Psoas muscle (tissue), 8 donors: ENCODE measurements around the gene USP14. TPM values are rescaled to one million over a fixed set of nuclear protein-coding genes. Genes with fewer than 3 reads are reported as not detected.

Experiments used
- ATAC-seq, 4 donors: fragments of 200-7000 bp; cut with Tn5 transposase; one replicate each; pipeline ENCODE4 v1.9.1; 2020; ENCODE audit warnings: moderate library complexity in 3 of 4, mild to moderate bottlenecking in 2 of 4
- DNase-seq, 2 donors: peaks; one replicate each; pipeline ENCODE4 v3.0.0-alpha.2; 2020
- H3K27ac ChIP-seq: fragments of 200-600 bp; one replicate; pipeline ENCODE4 v1.8.0; 2022
- H3K27me3 ChIP-seq, 3 donors: fragments of 200-600 bp in 1 of 3; one replicate each; pipeline versions ENCODE4 v1.6.1 to v1.8.0; 2013 to 2022; ENCODE audit warnings: low read length in 2 of 3, mild to moderate bottlenecking in 2 of 3, moderate library complexity in 1 of 3; ENCODE audit not compliant: insufficient read depth in 3 of 3
- H3K36me3 ChIP-seq, 2 donors: fragments of 200-600 bp in 1 of 2; one replicate each; pipeline versions ENCODE4 v1.6.1 to v1.8.0; 2013 to 2022; ENCODE audit warnings: low read depth in 1 of 2, mild to moderate bottlenecking in 1 of 2, moderate library complexity in 1 of 2; ENCODE audit not compliant: insufficient read depth in 1 of 2
- H3K4me1 ChIP-seq: fragments of 200-600 bp; one replicate; pipeline ENCODE4 v1.8.0; 2022
- H3K4me3 ChIP-seq: fragments of 200-600 bp; one replicate; pipeline ENCODE4 v1.8.0; 2022; ENCODE audit warnings: mild to moderate bottlenecking
- H3K9me3 ChIP-seq: fragments of 200-600 bp; one replicate; pipeline ENCODE4 v1.8.0; 2022
- WGBS, 3 donors: extraction: QIAGEN DNeasy Blood & Tissue Kit; methylation state at CpG; one replicate each; pipeline versions ENCODE4 v1.1.6 to v1.1.7; 2013; 5-methylcytosine and 5-hydroxymethylcytosine counted together
- intact Hi-C, 2 donors: fragments of 100-400 bp; cut with DNase I; formaldehyde crosslinking; loops; one replicate each; pipeline versions ENCODE4 v1.11.0 to v1.14.2; 2022
- polyA plus RNA-seq, 3 donors: library from polyadenylated mRNA; stranded (reverse); fragments of 200-250 nt; gene quantifications; one replicate each; pipeline ENCODE4 v1.2.3, GENCODE V29; 2013
- total RNA-seq, 4 donors: library from RNA; stranded (reverse); fragmentation: NEBNext Ultra II Directional in 2 of 4; extraction: Animal tissue kit (Norgen Biotek cat#: 25700) in 2 of 4; gene quantifications; one replicate each; pipeline versions ENCODE4 v1.2.1 to v1.2.4, GENCODE V29; 2021 to 2023
- TF ChIP-seq, protein P1 (sequence below): fragments of 200-600 bp; IDR thresholded peaks from one replicate; pipeline ENCODE4 v1.8.0; 2022; ENCODE audit warnings: antibody characterized with exemption
- donor health status: healthy with polysubstance abuse.
- donor health status: DM: no; HTN: no; CAD: no; lungs with moderate emphysema.
- donor health status: Bipolar disorder and iron deficiency.
- donor health status: healthy.
- donor health status: DM: yes; HTN: yes; CAD: no.
- donor health status: DM: no; HTN: no; CAD: no.
- donor health status: DM: no; HTN: no; CAD: no.
- donor health status: DM: yes; HTN: yes; CAD: no.

USP14 gene
- total and polyA plus RNA-seq, 7 donors = 40.7 to 166 (median 73.5) TPM

DNA sequence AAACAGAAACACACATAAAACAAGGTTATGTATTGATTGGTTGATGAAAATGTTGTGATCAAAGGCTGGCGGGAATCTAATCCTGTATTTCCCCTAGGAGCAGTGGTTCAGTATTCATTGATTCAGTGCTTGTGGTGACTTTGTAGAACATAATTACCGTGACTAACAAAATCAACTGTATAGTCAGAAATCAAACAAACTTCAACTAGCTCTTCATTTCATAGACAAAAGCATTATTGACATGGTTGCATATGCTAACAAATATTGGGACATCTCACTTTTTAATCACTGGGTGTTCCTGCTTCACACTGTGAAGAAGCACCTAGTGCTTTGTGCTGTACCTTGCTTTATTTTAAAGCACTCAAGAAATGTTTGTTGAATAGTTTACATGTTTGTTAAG is 41.4 kb downstream of the USP14 start:
- intact Hi-C loops = no loop called here
- Histone ChIP-seq H3K27ac (no peak overlapping the region), H3K4me1 (no peaks in the 10 kb centered on the region), H3K36me3 (peaks cover 9 to 93% of the 10 kb centered on the region in 2 donors), H3K4me3 (no peak overlapping the region), H3K27me3 (no peaks in the 10 kb centered on the region), H3K9me3 (no peaks in the 10 kb centered on the region)
- WGBS, 3 donors = 99 to 100% (median 100%) methylated on average over 2 of the region's 2 CpGs
- DNase-seq (no peak), ATAC-seq (no peak)
- TF ChIP-seq, protein P1, sequence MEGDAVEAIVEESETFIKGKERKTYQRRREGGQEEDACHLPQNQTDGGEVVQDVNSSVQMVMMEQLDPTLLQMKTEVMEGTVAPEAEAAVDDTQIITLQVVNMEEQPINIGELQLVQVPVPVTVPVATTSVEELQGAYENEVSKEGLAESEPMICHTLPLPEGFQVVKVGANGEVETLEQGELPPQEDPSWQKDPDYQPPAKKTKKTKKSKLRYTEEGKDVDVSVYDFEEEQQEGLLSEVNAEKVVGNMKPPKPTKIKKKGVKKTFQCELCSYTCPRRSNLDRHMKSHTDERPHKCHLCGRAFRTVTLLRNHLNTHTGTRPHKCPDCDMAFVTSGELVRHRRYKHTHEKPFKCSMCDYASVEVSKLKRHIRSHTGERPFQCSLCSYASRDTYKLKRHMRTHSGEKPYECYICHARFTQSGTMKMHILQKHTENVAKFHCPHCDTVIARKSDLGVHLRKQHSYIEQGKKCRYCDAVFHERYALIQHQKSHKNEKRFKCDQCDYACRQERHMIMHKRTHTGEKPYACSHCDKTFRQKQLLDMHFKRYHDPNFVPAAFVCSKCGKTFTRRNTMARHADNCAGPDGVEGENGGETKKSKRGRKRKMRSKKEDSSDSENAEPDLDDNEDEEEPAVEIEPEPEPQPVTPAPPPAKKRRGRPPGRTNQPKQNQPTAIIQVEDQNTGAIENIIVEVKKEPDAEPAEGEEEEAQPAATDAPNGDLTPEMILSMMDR = no peak

DNA sequence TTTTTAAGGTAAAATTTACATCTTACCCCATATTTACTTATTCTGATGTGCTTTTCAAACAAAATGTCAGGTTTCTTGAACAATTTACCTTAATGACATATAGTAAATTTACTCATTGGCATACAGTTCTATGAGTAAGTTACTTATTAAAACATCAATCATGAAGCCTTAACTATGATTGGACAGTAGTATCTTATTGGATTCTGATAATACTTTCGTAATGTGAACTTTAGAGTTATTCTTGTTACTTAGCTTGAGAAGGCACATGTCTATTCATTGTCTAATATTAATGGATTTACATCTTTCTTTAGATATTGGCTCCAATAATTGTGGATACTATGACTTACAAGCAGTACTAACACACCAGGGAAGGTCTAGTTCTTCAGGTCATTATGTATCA is 51.7 kb downstream of the USP14 start:
- H3K36me3 ChIP-seq = peaks cover 18 to 96% of the 10 kb centered on the region in 2 donors

DNA sequence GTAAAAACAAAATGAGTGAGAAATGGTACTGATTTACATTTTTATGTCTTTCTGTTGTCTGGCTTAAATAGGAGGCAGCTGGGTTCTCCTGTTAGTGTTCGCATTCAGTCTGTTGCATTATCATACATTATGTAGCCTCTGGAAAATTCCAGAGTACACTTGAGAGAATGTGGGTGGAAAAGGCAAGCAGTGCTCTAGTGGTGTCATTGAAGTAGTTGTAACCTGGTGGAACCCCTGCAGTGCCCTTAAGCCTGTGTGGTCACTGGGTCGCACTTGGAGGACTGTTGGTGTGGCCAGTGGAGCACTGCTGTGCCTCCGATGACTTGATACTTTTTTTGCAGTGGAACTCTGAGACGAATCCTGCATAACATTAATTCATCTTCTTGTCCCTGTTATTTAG is 52.4 kb downstream of the USP14 start:
- Histone ChIP-seq H3K36me3 (peaks cover 17 to 96% of the 10 kb centered on the region in 2 donors), H3K9me3 (no peaks in the 10 kb centered on the region), H3K4me1 (no peaks in the 10 kb centered on the region), H3K4me3 (no peak overlapping the region), H3K27ac (no peak overlapping the region), H3K27me3 (no peaks in the 10 kb centered on the region)
- intact Hi-C loops = no loop called here
- ATAC-seq = no peak
- TF ChIP-seq, protein P1 = no peak
- 93 to 98% (median 95%) methylated on average over 4 of the region's 4 CpGs for WGBS, 3 donors
- no peak for DNase-seq

More for the DNA sequence above, 51.7 kb downstream of the USP14 start:
- Histone ChIP-seq H3K27ac (no peak overlapping the region), H3K9me3 (no peaks in the 10 kb centered on the region), H3K4me3 (no peak overlapping the region), H3K4me1 (no peaks in the 10 kb centered on the region), H3K27me3 (no peaks in the 10 kb centered on the region)
- no peak for ATAC-seq
- no peak for DNase-seq
- TF ChIP-seq, protein P1 = no peak
- intact Hi-C loops = no loop called here
- WGBS, 3 donors = 91 to 97% (median 95%) methylated on average over 1 of the region's 1 CpG

DNA sequence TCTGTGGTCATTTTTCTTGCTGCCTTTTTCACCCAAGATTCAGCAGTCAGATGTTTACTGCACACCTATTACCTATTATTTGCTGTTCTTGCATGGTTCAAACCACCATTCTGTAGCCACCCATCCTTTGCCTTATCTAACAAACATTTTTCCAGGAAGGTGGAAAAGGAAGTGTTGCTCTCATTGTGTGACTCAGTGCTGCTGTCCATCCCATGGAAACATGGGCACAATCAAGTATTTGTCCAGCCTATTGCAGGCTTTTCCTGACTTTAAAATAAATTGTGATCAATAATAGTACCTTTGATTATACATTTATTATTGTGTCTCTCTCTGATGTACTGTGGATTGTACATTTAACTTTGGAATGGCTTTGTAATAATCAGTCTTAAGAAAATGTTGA is 53.2 kb downstream of the USP14 start:
- peaks cover 14 to 96% of the 10 kb centered on the region in 2 donors for H3K36me3 ChIP-seq
- DNase-seq = no peak

DNA sequence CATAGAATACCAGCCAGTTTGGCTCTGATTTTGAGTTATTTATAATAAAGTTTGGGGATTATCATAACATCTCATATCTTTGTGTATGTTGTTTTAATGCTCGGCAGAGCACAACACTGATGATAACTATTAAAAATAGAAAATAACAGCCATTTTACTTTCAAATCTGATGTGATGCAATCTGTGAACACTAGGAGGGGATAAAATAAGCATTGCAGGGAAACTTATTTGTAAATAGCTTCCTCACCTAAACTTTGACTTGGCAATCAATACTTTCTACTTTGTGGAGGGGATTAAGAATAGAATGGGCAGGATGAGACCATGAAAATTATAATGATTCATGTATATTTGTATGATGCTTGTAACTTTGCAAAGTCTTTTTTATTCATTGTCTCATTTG is 54.4 kb downstream of the USP14 start:
- Histone ChIP-seq H3K9me3 (no peaks in the 10 kb centered on the region), H3K27ac (no peak overlapping the region), H3K4me3 (no peak overlapping the region), H3K4me1 (no peaks in the 10 kb centered on the region), H3K36me3 (peaks cover 14 to 97% of the 10 kb centered on the region in 2 donors), H3K27me3 (no peaks in the 10 kb centered on the region)
- ATAC-seq (no peak), DNase-seq (no peak)
- 83 to 93% (median 86%) methylated on average over 1 of the region's 1 CpG for WGBS, 3 donors
- TF ChIP-seq, protein P1 = no peak
- intact Hi-C loops = no loop called here

More for the DNA sequence above, 53.2 kb downstream of the USP14 start:
- no peak overlapping the region for H3K4me3 ChIP-seq
- intact Hi-C loops = no loop called here
- TF ChIP-seq, protein P1 = no peak
- H3K9me3 ChIP-seq = no peaks in the 10 kb centered on the region
- no peak for ATAC-seq
- H3K27me3 ChIP-seq = no peaks in the 10 kb centered on the region
- no peaks in the 10 kb centered on the region for H3K4me1 ChIP-seq
- H3K27ac ChIP-seq = no peak overlapping the region
